HG03558 (cell line): ENCODE data around the gene ABR.

Source experiments
- ATAC-seq: cut with Tn5 transposase; IDR thresholded peaks from one replicate; pipeline ENCODE4 v1.9.1; 2021; ENCODE audit warnings: moderate number of reproducible peaks; ENCODE audit not compliant: unreplicated experiment; ENCODE audit errors: extremely low read depth

ABR gene

GRCh38 chr17:1038459-1039122 is 141.2 kb downstream of the ABR start:
- no peak for ATAC-seq

GRCh38 chr17:1037238-1037879 is 142.4 kb downstream of the ABR start:
- ATAC-seq, result no peak

GRCh38 chr17:1036845-1037237 is 142.9 kb downstream of the ABR start:
- no peak for ATAC-seq

- no peak for ATAC-seq
Observed at GRCh38 chr17:1036171-1036844, 143.5 kb downstream of the ABR start.

- ATAC-seq, result no peak
Observed at GRCh38 chr17:1035546-1036170, 144.1 kb downstream of the ABR start.

- no peak for ATAC-seq
Observed at GRCh38 chr17:1034652-1035210, 145.1 kb downstream of the ABR start.

GRCh38 chr17:1033503-1033902 is 146.3 kb downstream of the ABR start:
- no peak for ATAC-seq

- no peak for ATAC-seq
Observed at GRCh38 chr17:1032391-1032790, 147.4 kb downstream of the ABR start.

- ATAC-seq, result no peak
Observed at GRCh38 chr17:1031711-1032110, 148.1 kb downstream of the ABR start.

- no peak for ATAC-seq
Observed at GRCh38 chr17:1030684-1031532, 148.9 kb downstream of the ABR start.

GRCh38 chr17:1029922-1030644 is 149.7 kb downstream of the ABR start:
- no peak for ATAC-seq

- no peak for ATAC-seq
Observed at GRCh38 chr17:1029196-1029921, 150.4 kb downstream of the ABR start.

- no peak for ATAC-seq
Observed at GRCh38 chr17:1027044-1027443, 152.7 kb downstream of the ABR start.

GRCh38 chr17:1026599-1026975 is 153.2 kb downstream of the ABR start:
- no peak for ATAC-seq

GRCh38 chr17:1025733-1026598 is 153.8 kb downstream of the ABR start:
- ATAC-seq, result no peak

- ATAC-seq, result no peak
Observed at GRCh38 chr17:1024076-1024475, 155.7 kb downstream of the ABR start.

- no peak for ATAC-seq
Observed at GRCh38 chr17:1022278-1023024, 157.3 kb downstream of the ABR start.
